Esophagus muscularis mucosa (tissue), 4 donors: ENCODE data around the gene TMEM229B. TPM values are rescaled to one million over a fixed set of nuclear protein-coding genes. Genes with fewer than 3 reads are reported as not detected.
A peak's percentile ranks its signal among the peaks of the same experiment; 100 is the strongest.

Source experiments
- DNase-seq: peaks from one replicate; pipeline ENCODE4 v3.0.0-alpha.2; 2017; ENCODE audit errors: extremely low spot score
- H3K27ac ChIP-seq, 4 donors: fragments of 200-600 bp; sonication (generic); replicated peaks in 1 of 4; 1 replicate in 3 of 4; 2 replicates in 1 of 4; pipeline ENCODE4 v1.5.1; 2016 to 2019; ENCODE audit warnings: mild to moderate bottlenecking in 1 of 4
- H3K27me3 ChIP-seq, 4 donors: fragments of 200-600 bp; sonication (generic); one replicate each; pipeline versions ENCODE4 v1.5.1 to v1.6.0; 2016 to 2019
- H3K36me3 ChIP-seq, 4 donors: fragments of 200-600 bp; sonication (generic); one replicate each; pipeline ENCODE4 v1.5.1; 2016 to 2019
- H3K4me1 ChIP-seq, 4 donors: fragments of 200-600 bp; sonication (generic); one replicate each; pipeline ENCODE4 v1.5.1; 2016 to 2019
- H3K4me3 ChIP-seq, 4 donors: fragments of 200-600 bp; sonication (generic); 1 replicate in 2 of 4; 2 replicates in 2 of 4; pipeline ENCODE4 v1.5.1; 2016 to 2019; ENCODE audit warnings: mild to moderate bottlenecking in 4 of 4, moderate library complexity in 1 of 4
- H3K9me3 ChIP-seq, 4 donors: fragments of 200-600 bp; sonication (generic); 1 replicate in 3 of 4; 2 replicates in 1 of 4; pipeline ENCODE4 v1.5.1; 2016 to 2019
- EP300 ChIP-seq: sonication (generic); formaldehyde crosslinking; IDR thresholded peaks from one replicate; pipeline ENCODE4 v1.6.1; 2017; ENCODE audit warnings: antibody characterized with exemption
- POLR2A ChIP-seq: fragments of 450-650 bp; IDR thresholded peaks from one replicate; pipeline ENCODE4 v1.6.1; 2017; ENCODE audit warnings: antibody characterized with exemption, moderate library complexity, mild to moderate bottlenecking, low read depth
- POLR2AphosphoS5 ChIP-seq, 2 donors: sonication (generic); formaldehyde crosslinking; IDR thresholded peaks; one replicate each; pipeline ENCODE4 v1.6.1; 2017; ENCODE audit warnings: antibody characterized with exemption in 2 of 2
- WGBS: methylation state at CpG from one replicate; pipeline ENCODE4 v1.1.5; 2018; 5-methylcytosine and 5-hydroxymethylcytosine counted together
- intact Hi-C: fragments of 100-400 bp; cut with DNase I; formaldehyde crosslinking; loops from one replicate; pipeline ENCODE4 v1.15.1; 2023
- total RNA-seq, 4 donors: library from RNA; depleted of rRNA; stranded (reverse); fragments of >200 nt; gene quantifications; one replicate each; pipeline versions ENCODE4 v1.1.0 to v1.2.1, GENCODE V29; 2016
- TF ChIP-seq, protein P1 (sequence below), 3 experiments: fragments of 200-600 bp in 2 of 3; fragments of 450-650 bp in 1 of 3; sonication (generic) in 2 of 3; IDR thresholded peaks; one replicate each; pipeline ENCODE4 v1.5.1; 2017 to 2019; ENCODE audit warnings: antibody characterized with exemption in 3 of 3, mild to moderate bottlenecking in 2 of 3, moderate library complexity in 1 of 3

Gene TMEM229B
- total RNA-seq, 4 donors from 2014 or later: 2.0 to 4.2 (median 3.4) TPM

GRCh38 chr14:67426983-67427606, 61.4 kb downstream of the TMEM229B start:
- H3K27ac ChIP-seq: no peak overlapping the region
- no peak for DNase-seq
- H3K9me3 ChIP-seq: no peaks in the 10 kb centered on the region
- 36% methylated on average over 29 of the region's 30 CpGs for WGBS
- no peaks in the 10 kb centered on the region for H3K36me3 ChIP-seq
- peaks cover 0 to 13% (median 2%) of the 10 kb centered on the region in 4 donors for H3K27me3 ChIP-seq
- intact Hi-C loops: loop anchor here (2.0 to 5.0 kb wide), 2 partner anchors 144 to 275 kb away; partner anchors contain the start of gene RDH12
- TF ChIP-seq EP300: no peak
- TF ChIP-seq, protein P1, sequence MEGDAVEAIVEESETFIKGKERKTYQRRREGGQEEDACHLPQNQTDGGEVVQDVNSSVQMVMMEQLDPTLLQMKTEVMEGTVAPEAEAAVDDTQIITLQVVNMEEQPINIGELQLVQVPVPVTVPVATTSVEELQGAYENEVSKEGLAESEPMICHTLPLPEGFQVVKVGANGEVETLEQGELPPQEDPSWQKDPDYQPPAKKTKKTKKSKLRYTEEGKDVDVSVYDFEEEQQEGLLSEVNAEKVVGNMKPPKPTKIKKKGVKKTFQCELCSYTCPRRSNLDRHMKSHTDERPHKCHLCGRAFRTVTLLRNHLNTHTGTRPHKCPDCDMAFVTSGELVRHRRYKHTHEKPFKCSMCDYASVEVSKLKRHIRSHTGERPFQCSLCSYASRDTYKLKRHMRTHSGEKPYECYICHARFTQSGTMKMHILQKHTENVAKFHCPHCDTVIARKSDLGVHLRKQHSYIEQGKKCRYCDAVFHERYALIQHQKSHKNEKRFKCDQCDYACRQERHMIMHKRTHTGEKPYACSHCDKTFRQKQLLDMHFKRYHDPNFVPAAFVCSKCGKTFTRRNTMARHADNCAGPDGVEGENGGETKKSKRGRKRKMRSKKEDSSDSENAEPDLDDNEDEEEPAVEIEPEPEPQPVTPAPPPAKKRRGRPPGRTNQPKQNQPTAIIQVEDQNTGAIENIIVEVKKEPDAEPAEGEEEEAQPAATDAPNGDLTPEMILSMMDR (IDR thresholded peaks at IDR 0.05): peak; percentile 67 to 84 (median 75)
- H3K4me3 ChIP-seq: no peak overlapping the region
- H3K4me1 ChIP-seq: peaks cover 0 to 13% (median 11%) of the 10 kb centered on the region in 4 donors

DNA sequence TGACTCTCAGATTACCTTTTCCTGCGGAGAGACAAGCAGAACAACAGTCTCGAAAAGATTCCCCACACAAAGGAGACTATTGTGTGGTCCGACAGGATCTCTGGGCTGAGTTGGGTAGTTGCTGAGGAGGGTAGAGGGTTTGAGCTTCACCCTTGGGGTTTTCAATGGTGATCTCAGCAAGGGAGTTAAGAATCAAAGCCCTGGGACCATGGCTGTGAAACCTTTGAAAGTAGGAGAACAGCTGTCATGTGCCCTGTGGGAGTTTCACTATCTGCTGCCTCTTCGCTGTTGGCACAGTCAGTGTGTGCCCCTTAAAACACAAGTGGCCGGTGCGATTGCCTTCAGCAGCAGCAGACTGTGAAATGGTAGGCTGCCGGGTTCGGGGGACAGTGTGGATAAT, 62.4 kb downstream of the TMEM229B start:
- WGBS: 88% methylated on average over 8 of the region's 8 CpGs

DNA sequence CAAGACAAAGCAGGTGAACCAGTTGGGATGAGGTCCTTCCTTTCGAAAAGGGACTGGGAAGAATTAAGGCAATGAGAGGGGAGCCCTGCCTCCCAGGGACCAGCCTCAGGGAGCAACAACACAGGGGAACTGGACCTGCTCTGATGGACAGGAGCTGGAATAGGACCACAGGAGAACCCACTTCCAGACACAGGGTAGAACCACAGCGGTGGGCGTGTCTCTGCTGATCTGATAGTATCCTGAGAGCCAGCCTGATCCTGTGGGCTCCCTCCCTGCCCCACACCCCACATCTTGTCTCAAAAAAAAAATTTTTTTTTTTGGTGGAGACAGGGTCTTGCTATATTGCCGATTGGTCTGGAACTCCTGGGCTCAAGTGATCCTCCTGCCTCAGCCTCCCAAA, 62.9 kb downstream of the TMEM229B start:
- WGBS: 84% methylated on average over 4 of the region's 4 CpGs
- Histone ChIP-seq H3K4me3 (no peak overlapping the region), H3K36me3 (no peaks in the 10 kb centered on the region), H3K4me1 (peaks cover 0 to 10% (median 9%) of the 10 kb centered on the region in 4 donors), H3K9me3 (no peaks in the 10 kb centered on the region), H3K27me3 (peaks cover 0 to 13% (median 2%) of the 10 kb centered on the region in 4 donors), H3K27ac (no peak overlapping the region)
- intact Hi-C loops: loop anchor here (2.0 to 5.0 kb wide), 2 partner anchors 145 to 277 kb away; partner anchors contain the start of gene RDH12
- no peak for DNase-seq
- no peak for TF ChIP-seq POLR2AphosphoS5 (IDR thresholded peaks at IDR 0.05)
- no peak for TF ChIP-seq POLR2A
- TF ChIP-seq, protein P1 (IDR thresholded peaks at IDR 0.05): no peak
- TF ChIP-seq EP300: no peak

More for the DNA sequence above, 62.4 kb downstream of the TMEM229B start:
- TF ChIP-seq, protein P1 (IDR thresholded peaks at IDR 0.05): no peak
- no peak for TF ChIP-seq POLR2AphosphoS5 (IDR thresholded peaks at IDR 0.05)
- no peak for TF ChIP-seq EP300
- TF ChIP-seq POLR2A: no peak
- no peak for DNase-seq
- Histone ChIP-seq H3K9me3 (no peaks in the 10 kb centered on the region), H3K36me3 (no peaks in the 10 kb centered on the region), H3K4me1 (peaks cover 0 to 10% (median 9%) of the 10 kb centered on the region in 4 donors), H3K27ac (no peak overlapping the region), H3K4me3 (no peak overlapping the region), H3K27me3 (peaks cover 0 to 13% (median 2%) of the 10 kb centered on the region in 4 donors)
- intact Hi-C loops: loop anchor here (2.0 to 5.0 kb wide), 2 partner anchors 145 to 276 kb away; partner anchors contain the start of gene RDH12

- TF ChIP-seq POLR2AphosphoS5 (IDR thresholded peaks at IDR 0.05): no peak
- TF ChIP-seq POLR2A: no peak
- TF ChIP-seq, protein P1 (IDR thresholded peaks at IDR 0.05): no peak
- no peak for TF ChIP-seq EP300
- no peaks in the 10 kb centered on the region for H3K9me3 ChIP-seq
- WGBS: 56% methylated on average over 3 of the region's 3 CpGs
- no peaks in the 10 kb centered on the region for H3K36me3 ChIP-seq
- H3K27me3 ChIP-seq: peaks cover 0 to 13% (median 2%) of the 10 kb centered on the region in 4 donors
- H3K4me1 ChIP-seq: peaks cover 0 to 10% (median 9%) of the 10 kb centered on the region in 4 donors
- no peak overlapping the region for H3K4me3 ChIP-seq
- no peak for DNase-seq
- no peak overlapping the region for H3K27ac ChIP-seq
- intact Hi-C loops: no loop called here
Measured at GRCh38 chr14:67424539-67424938, 64.0 kb downstream of the TMEM229B start.
